ENCODE measurements around the gene MAP1B.

MAP1B gene

DNA sequence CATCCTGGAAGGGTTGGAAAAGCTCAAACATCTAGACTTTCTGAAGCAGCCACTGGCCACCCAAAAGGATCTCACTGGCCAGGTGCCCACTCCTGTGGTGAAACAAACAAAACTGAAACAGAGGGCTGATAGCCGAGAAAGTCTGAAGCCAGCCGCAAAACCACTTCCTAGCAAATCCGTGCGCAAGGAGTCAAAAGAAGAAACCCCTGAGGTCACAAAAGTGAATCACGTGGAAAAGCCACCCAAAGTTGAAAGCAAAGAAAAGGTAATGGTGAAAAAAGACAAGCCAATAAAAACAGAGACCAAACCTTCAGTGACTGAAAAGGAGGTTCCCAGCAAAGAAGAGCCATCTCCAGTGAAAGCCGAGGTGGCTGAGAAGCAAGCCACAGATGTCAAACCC is 87.6 kb downstream of the MAP1B start:
- no peak for DNase-seq (ENCODE audit: low spot score)

DNA sequence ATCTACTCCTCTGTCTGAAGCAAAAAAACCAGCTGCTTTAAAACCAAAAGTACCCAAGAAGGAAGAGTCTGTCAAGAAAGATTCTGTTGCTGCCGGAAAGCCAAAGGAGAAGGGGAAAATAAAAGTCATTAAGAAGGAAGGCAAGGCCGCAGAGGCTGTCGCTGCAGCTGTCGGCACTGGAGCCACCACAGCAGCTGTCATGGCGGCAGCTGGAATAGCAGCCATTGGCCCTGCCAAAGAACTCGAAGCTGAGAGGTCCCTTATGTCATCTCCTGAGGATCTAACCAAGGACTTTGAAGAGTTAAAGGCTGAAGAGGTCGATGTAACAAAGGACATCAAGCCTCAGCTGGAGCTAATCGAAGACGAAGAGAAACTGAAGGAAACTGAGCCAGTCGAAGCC is 88.3 kb downstream of the MAP1B start:
- DNase-seq (ENCODE audit: low spot score), result no peak

DNA sequence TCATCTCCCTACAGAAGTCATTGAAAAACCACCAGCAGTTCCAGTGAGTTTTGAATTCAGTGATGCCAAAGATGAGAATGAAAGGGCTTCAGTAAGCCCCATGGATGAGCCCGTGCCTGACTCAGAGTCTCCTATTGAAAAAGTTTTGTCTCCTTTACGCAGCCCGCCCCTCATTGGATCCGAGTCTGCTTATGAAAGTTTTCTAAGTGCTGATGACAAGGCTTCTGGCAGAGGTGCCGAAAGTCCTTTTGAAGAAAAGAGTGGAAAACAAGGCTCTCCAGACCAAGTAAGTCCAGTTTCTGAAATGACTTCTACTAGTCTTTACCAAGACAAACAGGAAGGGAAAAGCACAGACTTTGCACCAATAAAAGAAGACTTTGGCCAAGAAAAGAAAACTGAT is 90.1 kb downstream of the MAP1B start:
- DNase-seq (ENCODE audit: low spot score), result no peak

DNA sequence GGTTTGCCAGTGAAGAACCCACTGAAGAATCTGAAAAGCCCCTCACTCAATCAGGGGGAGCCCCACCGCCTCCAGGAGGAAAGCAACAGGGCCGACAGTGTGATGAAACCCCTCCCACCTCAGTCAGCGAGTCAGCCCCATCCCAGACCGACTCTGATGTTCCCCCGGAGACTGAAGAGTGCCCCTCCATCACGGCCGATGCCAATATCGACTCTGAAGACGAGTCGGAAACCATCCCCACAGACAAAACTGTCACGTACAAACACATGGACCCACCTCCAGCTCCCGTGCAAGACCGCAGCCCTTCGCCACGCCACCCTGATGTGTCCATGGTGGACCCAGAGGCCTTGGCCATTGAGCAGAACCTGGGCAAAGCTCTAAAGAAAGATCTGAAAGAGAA is 92.4 kb downstream of the MAP1B start:
- no peak for DNase-seq (ENCODE audit: low spot score)

DNA sequence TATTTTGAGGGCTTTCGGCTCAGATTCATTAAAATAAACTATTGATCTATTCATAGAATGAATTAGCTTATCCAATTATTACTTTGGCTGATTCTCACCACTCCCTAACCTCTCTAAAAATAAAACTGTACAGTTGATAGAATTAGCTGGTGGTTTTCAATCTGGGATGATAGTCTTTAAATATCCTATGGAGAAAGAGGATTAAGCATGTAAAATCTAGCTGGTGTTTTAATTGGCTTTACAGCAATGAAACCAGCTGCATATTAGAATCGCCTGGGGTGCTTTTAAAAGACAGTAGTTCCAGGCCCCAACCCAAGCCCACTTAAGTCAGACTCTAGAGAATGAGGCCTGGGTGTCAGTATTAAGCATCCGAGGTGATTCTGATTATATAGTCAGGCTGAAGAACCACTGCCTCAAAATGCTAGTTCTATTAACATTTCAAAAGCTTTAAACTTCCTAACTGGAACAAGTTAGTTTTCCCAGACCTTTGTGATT is 95.1 kb downstream of the MAP1B start:
- DNase-seq (ENCODE audit: low spot score), result no peak

DNA sequence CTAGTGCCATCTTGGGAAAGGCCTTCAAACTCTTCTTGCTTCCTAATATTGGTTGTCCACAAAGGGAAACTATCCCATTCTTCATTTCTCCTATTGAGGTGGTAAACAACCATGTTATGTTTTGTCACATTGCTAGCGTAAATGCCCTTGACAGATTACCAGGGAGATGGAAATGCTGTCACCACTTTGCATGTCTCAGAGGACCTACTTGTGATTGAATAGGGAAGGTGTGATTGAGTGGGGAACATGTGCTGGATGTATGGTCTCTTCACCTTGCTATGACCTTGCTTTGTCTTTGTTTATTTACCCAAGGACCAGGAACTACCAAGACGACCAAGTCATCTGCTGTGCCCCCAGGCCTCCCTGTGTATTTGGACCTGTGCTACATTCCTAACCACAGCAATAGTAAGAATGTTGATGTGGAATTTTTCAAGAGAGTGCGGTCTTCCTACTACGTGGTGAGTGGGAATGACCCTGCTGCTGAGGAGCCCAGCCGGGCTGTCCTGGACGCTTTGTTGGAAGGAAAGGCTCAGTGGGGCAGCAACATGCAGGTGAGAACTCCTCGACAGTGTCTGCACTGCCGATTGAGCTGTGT is 96.1 kb downstream of the MAP1B start:
- DNase-seq (ENCODE audit: low spot score), result no peak

DNA sequence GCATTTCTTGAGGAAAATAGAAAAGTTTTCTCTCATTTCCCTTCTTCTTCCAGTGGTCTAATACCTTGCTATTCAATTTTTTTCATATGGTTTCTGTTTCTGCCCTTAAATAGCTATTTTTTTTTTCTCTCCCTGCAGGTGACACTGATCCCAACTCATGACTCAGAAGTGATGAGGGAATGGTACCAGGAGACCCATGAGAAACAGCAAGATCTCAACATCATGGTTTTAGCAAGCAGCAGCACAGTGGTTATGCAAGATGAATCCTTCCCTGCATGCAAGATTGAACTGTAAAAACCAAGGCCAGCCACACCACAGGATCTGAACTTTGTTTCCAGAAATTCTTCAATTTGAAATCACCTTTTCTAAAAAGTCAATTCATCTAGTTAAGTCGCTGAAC is 97.7 kb downstream of the MAP1B start:
- no peak for DNase-seq (ENCODE audit: low spot score)

DNA sequence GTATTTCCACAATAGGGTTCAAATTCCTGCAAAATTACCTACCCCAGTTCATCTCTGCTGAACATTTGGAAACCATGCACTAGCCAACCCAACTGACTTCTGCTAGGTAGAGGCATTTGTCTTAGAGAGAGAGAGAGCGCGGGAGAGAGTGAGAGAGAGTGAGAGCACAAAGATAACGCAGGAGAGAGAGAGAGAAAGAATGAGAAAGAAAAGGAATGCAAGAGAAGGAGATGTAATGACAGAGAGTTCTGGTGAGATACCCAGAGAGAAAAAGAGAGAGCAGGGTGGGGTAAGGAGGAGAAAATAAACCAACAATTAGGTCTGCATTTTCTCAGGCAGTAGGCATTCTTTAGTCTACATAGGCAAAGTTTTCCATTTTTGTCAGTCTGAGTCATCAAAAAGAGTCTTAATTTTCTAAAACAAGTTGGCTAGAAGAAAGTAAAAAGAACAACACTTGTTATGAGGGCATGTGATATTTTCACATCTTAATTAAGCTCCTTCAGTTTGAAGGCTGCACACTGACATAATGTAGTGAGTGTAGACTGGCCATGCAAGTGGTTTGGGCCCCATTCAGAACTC is 98.2 kb downstream of the MAP1B start:
- no peak for DNase-seq (ENCODE audit: low spot score)

DNA sequence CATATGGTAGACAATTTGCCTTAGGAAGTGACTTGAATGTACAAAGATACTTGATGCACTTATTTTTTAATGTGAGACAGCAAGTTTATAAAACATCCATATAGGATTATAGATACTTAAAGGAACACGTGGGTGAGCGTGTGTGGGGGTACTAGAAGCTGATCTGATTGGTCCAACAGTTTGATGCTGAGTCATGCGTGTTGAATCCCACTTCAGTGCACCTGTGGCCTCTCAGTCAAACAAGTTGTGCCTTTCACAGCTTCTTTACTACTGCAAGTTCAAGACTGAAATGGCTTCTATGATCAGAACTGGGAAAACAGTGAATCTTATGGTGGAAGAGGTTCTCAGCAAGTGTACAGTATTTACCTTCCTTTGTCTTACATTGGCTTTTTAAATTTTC is 98.9 kb downstream of the MAP1B start:
- DNase-seq (ENCODE audit: low spot score), result no peak

DNA sequence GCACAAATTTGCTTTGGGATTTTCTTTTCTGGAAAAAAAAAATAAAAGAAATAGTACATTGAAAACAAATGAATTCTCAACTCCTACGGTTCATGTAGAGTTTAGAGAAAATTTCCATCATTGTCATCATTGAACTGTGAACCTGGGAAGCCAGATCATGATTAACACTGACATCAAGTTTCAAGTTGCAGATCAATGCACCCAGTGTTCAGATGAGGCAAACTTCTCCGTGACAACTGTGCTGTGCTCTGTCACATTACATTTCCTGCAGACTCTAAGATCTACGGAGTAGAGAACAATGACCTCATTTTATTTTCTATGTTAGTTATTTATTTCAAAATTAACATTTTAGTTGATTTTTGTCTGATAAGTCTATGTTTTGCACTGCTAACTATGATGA is 99.7 kb downstream of the MAP1B start:
- no peak for DNase-seq (ENCODE audit: low spot score)

DNA sequence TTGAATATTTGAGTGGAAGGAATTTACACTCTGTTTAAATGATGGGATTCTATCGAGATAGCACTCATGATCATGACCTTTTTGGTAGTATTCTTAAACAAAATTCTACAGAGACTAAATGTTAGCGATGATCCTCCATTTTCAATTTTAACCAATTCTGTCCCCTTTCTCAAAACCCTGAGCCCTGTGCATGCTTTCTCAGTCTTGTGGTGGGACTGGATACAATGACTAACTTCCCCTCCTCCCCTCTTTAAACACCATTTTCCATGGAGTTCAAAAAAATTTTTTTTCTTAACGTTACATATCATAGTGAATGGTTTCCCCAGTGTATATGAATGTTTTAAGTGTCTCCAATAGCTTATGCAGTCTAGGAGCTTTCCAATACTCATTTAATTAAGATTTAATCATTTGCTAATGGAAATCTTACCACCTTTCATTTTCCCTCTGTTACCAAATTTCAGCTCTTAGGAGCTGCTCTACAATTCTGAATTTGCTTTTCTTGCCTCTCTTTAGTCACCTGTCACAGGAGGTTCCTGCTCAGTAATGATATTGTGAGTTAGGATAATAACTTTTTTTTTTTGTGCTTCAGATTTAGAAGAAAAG is 101.2 kb downstream of the MAP1B start:
- no peak for DNase-seq (ENCODE audit: low spot score)

DNA sequence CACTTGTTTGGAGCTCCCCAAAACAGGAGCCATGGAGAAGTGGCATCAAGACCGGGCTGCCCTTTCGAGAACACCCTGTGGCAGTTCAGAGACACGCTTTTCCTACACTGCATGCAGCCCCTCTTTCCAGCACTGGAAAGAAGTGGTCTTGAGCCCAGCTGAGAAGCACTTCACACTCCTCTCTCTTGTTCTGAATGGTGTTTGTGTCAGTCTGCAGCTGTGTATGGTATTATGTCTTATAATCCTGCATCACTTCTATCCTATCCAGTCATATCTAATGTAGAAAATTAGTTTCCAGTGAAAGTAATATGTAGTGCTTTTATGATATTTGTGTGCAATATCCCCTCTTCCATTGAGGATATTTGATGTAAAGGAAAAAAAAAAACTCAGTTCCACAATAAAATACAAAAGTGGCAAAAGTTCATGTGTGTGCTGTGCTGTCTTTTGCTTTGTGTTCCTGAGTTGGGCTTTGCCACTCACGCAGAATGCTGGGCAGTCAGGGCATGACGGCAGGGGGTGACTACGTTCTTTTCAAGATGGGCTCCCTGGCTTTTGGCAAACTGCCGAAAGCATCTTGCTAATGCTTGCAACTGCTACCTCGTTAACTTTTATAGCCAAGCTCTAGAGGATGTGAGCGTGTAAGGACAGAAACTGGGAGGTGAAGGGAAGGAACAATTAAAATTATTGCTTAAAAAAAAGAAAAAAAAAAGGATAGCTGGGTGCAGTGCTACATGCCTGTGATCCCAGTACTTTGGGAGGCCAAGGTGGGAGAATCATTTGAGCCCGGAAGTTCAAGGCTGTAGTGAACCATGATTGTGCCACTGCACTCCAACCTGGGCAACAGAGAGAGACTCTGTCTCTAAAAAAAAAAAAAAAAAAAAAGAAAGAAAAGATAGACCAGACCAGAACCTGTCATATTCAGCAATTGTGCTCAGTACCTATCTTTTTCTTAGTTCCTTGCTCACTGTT is 102.2 kb downstream of the MAP1B start:
- DNase-seq (ENCODE audit: low spot score), result peak; percentile 57

DNA sequence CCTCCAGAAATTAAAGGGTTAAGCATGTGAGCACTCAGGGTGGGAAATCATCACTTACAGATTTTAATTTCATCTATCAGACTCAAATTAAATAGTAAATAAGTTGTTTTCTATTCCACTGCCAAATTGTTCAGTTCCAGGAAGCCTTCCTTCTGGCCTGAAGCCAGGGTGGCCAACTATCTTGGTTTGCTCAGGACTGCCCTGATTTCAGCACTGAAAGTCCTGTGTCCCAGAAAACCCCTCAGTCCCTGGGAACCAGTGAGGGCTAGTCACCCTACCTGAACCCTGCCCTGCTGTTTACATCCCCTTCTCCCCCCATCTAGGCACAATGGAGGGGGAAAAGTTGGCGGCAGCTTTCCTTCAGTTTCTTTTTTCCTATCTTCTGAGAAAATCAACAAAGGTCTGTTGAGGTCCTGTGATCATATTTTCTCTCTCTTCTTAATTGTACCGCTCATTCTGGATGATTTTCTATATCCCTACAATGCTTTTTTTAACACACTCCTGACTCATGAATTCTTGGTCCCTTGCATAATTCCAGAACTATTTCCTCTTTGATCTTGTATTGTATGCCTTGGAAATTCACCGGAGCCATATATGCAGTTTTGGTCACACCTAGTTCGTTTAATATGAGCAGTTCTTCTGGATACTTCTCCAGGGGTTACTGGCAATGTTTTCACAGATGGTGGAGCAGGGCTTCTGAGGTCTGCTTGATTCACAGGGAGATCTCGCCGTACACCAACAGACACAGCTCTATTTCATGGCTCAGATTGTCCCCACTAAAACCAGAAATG is 103.8 kb downstream of the MAP1B start:
- DNase-seq (ENCODE audit: low spot score), result peak; percentile 35

DNA sequence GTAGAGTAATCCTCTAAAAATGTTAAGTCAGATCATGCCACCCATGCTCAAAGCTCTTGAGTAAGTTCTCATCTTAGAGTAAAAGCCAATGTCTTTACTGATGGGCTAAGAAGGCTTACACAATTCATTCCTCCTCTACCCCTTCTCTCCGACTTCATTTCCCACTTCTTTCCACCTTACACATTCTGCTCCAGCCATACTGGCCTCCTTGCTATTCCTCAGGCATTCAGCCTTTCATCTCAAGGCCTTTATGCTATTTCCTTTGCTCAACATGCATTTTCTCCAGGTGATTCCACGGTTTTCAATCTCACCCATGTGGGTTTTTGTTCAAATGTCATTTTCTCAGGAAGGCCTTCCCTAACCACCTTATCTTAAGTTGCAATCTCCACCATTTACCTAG is 104.9 kb downstream of the MAP1B start:
- DNase-seq (ENCODE audit: low spot score), result no peak

DNA sequence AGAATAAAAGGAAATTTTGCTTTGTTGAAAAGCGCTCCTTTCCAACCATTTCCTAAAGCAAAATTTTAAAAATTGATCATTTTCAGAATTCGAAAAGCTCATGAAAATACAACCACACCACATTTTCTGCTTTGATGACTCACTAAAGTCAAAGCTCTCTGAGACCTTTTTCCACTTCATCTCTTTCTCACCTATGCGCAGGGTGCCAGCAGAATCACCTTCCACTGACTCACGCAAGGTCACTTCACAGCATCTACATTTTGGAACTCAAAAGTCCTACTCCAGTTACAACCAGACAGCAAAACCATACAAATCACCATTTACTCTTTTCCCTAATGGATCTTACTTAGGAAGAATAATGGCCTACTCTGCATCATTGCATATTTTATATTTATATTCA is 106.2 kb downstream of the MAP1B start:
- DNase-seq (ENCODE audit: low spot score), result no peak

DNA sequence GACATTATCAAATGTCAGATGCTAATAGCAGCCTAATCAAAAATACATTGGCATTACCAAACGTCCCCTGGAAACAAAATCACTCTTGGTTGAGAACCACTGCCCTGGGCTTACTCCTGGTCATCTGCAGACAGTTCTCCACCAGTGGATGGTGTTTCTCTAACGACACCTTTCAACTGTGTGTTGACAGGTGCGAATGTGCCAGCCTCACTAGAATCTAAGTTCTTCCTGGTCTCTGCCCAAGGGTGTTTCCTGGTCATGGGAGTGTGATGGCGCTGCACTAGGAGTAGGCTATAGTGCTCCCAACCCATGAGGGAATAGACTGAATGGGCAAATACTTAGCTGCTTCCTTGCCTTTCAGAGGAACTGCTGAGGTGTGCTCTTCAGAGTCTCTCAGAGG is 106.9 kb downstream of the MAP1B start:
- DNase-seq (ENCODE audit: low spot score), result no peak

DNA sequence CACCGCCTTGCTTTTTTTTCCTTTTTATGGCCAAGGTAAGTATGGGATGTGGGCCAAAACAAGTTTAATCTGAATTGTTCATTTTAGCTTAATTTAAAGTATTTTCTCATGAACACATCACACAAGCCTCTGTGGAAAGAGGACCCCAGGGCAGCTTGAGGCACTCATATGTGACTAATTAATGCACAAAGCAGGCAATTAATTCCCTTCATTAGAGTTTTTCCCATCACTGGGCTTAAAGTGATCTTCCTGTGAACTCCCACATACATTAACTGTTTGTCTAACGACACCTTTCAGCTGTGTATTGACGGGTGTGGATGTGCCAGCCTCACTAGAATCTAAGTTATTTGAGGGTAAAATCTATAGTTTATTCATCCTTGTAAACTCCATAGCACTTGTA is 109.5 kb downstream of the MAP1B start:
- DNase-seq (ENCODE audit: low spot score), result no peak

DNA sequence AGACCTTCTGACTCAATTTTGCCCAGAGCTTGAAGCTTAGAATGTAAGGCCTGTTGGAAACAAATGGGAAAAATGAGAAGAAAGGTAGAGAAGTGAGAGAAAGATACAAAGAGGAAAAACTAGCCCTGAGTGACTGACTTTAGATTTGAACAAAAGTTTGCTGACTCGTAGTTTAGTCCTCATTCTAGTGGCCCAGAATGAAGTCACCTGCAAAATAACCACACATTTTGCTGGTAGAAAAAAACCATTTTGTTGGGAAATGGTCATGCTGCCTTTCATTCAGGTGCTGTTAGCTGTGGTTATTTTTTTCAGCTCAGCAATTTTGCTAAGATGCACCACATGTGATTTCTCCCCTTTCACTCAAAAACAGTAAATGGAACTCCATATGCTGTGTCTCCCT is 113.8 kb downstream of the MAP1B start:
- no peak for DNase-seq (ENCODE audit: low spot score)

DNA sequence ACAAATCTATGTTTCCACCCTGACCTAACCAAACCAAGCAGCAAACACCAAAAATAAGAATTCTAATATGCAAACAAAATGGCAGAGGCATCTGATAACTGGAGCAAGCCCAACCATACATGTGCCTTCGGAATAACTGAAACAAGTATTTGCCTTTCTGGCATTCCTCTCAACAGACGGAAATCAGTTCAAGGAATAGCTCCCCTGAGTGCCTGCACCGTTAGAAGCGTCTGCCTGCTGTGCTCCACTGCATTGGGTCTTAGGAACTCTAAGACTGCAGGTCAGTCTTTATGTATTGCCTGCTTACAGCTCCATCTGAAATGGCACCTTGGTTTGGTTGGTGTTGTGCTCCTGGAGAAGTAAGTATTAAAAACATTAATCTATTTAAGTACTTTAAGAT is 114.3 kb downstream of the MAP1B start:
- no peak for DNase-seq (ENCODE audit: low spot score)

DNA sequence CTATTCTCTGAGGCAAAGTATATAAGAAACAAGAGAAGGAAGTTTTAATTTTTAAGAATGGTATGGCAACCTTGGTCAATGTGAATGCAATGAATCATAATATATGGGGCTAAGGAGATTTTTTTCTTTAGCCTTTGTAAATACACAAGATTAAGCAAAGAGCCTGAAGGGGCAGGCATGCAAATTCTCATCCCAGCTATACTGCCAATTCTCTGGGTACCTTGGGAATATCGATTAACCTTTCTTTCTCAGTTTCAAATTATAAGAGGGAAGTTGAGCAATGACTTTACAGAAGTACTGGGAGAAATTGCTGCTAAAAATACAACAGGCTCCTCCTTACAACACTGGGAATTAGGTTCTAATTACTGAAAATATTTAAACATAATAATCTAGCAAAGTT is 115.2 kb downstream of the MAP1B start:
- DNase-seq (ENCODE audit: low spot score), result no peak

DNA sequence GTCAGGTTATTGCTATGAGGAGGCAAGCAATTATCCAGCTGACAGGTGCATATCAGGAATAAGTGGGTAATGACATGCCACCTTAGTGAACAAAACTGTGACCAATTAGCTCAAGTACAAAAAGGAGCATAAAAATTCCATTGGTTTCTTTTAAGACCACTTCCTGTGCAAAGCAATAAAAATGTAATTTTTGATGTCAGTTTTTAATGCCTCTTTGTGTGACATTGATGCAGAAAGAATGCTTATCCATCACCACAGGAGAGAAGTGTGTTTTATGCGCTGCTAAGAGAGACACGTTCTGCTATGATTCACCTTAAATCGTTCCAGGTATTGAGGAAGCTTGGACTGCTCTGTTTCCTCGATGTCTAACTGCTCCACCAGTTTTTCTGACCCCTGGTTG is 116.1 kb downstream of the MAP1B start:
- no peak for DNase-seq (ENCODE audit: low spot score)

DNA sequence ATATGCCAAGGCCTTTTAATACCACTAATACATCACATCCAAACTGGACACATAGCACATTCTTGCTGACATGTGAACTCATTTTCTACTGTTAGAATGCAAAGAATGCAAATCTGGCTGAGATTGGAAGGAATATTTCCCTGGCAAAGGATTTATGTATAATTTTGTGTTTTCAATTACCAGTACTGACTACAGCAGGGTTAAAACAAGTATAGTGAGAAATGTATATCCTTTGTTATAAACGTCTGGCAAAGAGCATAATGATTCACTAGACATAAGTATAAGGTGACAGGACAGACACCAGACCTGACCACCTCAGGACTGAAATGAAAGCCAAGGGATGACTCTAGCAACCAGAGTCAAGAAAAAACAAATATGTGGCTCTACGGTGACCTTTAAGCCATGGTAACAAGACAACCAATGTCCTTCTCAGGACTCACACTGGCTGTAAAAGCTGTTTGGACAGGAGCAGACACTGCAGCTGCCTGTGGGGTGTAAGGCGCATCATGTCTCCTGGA is 117.7 kb downstream of the MAP1B start:
- DNase-seq (ENCODE audit: low spot score), result no peak
